ENCODE results near the gene GPR52. TPM values are rescaled to one million over a fixed set of nuclear protein-coding genes. Genes with fewer than 3 reads are reported as not detected.

GPR52 gene, protein sequence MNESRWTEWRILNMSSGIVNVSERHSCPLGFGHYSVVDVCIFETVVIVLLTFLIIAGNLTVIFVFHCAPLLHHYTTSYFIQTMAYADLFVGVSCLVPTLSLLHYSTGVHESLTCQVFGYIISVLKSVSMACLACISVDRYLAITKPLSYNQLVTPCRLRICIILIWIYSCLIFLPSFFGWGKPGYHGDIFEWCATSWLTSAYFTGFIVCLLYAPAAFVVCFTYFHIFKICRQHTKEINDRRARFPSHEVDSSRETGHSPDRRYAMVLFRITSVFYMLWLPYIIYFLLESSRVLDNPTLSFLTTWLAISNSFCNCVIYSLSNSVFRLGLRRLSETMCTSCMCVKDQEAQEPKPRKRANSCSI
- total RNA-seq, result 1 to 10 TPM in 1 of 4 donors, under 1 TPM in 3; 0.25 to 2.0 (median 0.53) TPM

DNA sequence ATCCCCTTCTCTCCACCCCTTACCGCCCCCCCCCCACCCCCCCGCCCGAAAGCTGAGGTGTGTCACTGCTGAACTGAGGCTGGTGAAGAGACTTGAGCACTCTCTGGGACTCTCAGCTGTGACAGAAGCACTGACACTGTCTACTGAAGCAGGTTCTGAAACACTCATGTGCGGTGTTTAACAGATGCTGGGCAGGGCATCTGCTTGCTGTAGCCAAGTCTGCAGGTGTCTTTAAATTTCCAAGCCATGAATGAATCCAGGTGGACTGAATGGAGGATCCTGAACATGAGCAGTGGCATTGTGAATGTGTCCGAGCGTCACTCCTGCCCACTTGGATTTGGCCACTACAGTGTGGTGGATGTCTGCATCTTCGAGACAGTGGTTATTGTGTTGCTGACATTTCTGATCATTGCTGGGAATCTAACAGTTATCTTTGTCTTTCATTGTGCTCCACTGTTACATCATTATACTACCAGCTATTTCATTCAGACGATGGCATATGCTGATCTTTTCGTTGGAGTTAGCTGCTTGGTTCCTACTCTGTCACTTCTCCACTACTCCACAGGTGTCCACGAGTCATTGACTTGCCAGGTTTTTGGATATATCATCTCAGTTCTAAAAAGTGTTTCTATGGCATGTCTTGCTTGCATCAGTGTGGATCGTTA lies at the start of gene GPR52:
GPR52 (plus strand) TSS at position 99 of the 665 bp plus-strand sequence; CDS start at position 247, 148 bp downstream.
- TF ChIP-seq, protein P1, sequence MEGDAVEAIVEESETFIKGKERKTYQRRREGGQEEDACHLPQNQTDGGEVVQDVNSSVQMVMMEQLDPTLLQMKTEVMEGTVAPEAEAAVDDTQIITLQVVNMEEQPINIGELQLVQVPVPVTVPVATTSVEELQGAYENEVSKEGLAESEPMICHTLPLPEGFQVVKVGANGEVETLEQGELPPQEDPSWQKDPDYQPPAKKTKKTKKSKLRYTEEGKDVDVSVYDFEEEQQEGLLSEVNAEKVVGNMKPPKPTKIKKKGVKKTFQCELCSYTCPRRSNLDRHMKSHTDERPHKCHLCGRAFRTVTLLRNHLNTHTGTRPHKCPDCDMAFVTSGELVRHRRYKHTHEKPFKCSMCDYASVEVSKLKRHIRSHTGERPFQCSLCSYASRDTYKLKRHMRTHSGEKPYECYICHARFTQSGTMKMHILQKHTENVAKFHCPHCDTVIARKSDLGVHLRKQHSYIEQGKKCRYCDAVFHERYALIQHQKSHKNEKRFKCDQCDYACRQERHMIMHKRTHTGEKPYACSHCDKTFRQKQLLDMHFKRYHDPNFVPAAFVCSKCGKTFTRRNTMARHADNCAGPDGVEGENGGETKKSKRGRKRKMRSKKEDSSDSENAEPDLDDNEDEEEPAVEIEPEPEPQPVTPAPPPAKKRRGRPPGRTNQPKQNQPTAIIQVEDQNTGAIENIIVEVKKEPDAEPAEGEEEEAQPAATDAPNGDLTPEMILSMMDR (IDR thresholded peaks at IDR 0.05), result no peak
- no peak for TF ChIP-seq POLR2A (IDR thresholded peaks at IDR 0.05)
- intact Hi-C loops (cut with DNase I; ENCODE audit: low total_unique reads), result no loop called here
- H3K4me3 ChIP-seq (ENCODE audit: low read depth, poor library complexity, severe bottlenecking), result no peak within 1 kb of the TSS
- DNase-seq (ENCODE audit: low spot score in 2 of 2), result no peak
- 89 to 90% methylated on average over 11 of the region's 11 CpGs for WGBS, 2 donors

DNA sequence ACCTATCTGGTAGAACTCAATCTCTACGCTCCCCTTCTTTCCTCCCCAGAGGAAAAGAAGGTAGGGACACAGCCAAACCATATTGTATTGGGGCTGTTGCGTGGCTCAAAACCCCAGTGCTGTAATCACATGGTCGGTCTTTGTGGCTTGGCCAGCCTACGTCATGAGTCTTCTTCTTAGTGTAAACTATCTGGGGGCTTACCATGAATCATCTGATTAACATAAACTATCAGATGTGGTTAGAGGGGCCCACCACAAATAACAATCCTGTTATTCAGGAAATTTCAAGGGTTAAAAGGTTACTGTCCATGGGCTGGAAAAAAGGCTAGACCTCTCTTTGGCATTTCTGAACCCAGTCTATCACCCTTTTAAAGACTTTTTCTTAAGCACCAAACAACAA lies 49.5 kb upstream of the GPR52 start:
- TF ChIP-seq POLR2A (IDR thresholded peaks at IDR 0.05), result no peak
- TF ChIP-seq, protein P1 (IDR thresholded peaks at IDR 0.05), result no peak
- no peak overlapping the region for H3K4me3 ChIP-seq (ENCODE audit: low read depth, poor library complexity, severe bottlenecking)
- no peak for DNase-seq (ENCODE audit: low spot score in 2 of 2)
- intact Hi-C loops (cut with DNase I; ENCODE audit: low total_unique reads), result loop anchor here (10.0 kb wide), 1 partner anchor 1997 kb away; no protein-coding TSS in a partner anchor
- WGBS, 2 donors, result 78 to 90% methylated on average over 4 of the region's 4 CpGs

DNA sequence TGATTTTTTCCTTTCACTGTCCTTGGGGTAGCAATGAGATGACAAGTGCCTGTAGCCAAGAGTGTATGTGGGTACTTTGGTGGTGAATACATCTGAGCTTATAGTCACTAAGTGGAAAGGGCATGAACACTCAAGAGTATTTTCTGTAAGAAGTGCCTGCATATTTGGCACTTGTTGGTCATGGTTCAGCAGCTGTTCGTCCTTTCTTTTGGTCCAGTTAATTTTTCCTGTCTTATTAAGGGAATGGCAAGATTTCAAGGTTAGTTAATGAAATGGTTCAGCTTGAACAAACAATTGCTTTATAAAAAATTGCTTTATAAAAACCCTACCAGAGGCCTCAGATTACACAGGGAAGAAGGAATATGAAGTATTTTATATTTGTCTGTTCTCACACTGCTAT lies 48.6 kb upstream of the GPR52 start:
- WGBS, 2 donors, result 66 to 72% methylated on average over 1 of the region's 1 CpG
- TF ChIP-seq, protein P1 (IDR thresholded peaks at IDR 0.05), result no peak
- TF ChIP-seq POLR2A (IDR thresholded peaks at IDR 0.05), result no peak
- intact Hi-C loops (cut with DNase I; ENCODE audit: low total_unique reads), result loop anchor here (10.0 kb wide), 1 partner anchor 1996 kb away; no protein-coding TSS in a partner anchor
- H3K4me3 ChIP-seq (ENCODE audit: low read depth, poor library complexity, severe bottlenecking), result no peak overlapping the region
- no peak for DNase-seq (ENCODE audit: low spot score in 2 of 2)

DNA sequence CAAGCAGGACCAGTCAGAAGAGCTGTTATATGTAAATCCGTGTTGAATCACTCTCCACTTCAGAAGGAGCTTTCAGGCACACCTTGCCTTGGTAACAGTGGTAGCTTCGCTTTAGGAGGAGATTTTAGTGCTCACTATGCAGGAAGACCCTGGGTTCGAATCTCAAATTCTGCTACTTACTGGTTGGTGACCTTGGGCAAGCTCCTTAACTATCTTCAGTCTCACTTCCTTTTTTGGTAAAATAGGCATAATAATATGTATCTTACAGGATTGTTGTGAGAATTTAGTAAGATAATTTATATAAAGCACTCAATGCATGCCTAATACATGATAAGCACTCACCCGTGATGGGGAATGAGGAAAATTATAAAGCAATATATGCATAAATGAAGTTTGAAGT lies 46.7 kb upstream of the GPR52 start:
- H3K4me3 ChIP-seq (ENCODE audit: low read depth, poor library complexity, severe bottlenecking), result no peak overlapping the region
- intact Hi-C loops (cut with DNase I; ENCODE audit: low total_unique reads), result no loop called here
- WGBS, 2 donors, result 95 to 98% methylated on average over 4 of the region's 4 CpGs
- TF ChIP-seq, protein P1 (IDR thresholded peaks at IDR 0.05), result no peak
- TF ChIP-seq POLR2A (IDR thresholded peaks at IDR 0.05), result no peak
- no peak for DNase-seq (ENCODE audit: low spot score in 2 of 2)

DNA sequence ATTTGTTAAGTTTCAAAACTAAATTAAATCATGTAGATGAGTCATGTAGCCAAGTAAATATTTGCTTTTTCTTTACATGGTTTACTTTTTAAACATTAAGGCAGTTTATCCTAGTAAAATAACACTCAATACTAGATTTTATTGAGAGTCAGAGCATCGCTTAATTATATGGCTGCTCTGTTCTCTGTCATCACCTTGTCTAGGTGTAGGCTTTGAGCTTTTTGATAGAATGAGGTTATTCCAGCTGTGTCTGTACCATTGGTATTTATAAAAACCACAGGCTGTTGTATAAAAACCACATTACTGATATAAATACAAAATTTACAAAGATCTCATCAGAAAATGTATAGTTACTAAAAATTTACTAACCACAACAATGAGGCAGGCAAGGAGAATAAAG lies 42.5 kb upstream of the GPR52 start:
- intact Hi-C loops (cut with DNase I; ENCODE audit: low total_unique reads), result no loop called here
- TF ChIP-seq, protein P1 (IDR thresholded peaks at IDR 0.05), result no peak
- DNase-seq (ENCODE audit: low spot score in 2 of 2), result no peak
- no peak overlapping the region for H3K4me3 ChIP-seq (ENCODE audit: low read depth, poor library complexity, severe bottlenecking)
- 93 to 95% methylated on average over 1 of the region's 1 CpG for WGBS, 2 donors
